A549 (cell line): ENCODE measurements around the gene LRRC4B. TPM values are rescaled to one million over a fixed set of nuclear protein-coding genes. Genes with fewer than 3 reads are reported as not detected.

Experiments used
- ATAC-seq, 2 experiments: fragments of 200-7000 bp in 1 of 2; fragments of >200 bp in 1 of 2; cut with Nextera tagmentation in 1 of 2; cut with Tn5 transposase in 1 of 2; 3 replicates each; pipeline versions ENCODE4 v1.8.0 to v1.9.1; 2018 to 2020; ENCODE audit warnings: mild to moderate bottlenecking in 1 of 2, moderate library complexity in 1 of 2
- CTCF ChIA-PET: fragments of 300-600 bp; sonication (Branson Sonifier 250); formaldehyde crosslinking; extraction: SDS; loops from one replicate; lab custom pipeline; 2021; ENCODE audit warnings: antibody characterized with exemption, inconsistent platforms; lab: Yijun Ruan, JAX
- POLR2A ChIA-PET: fragments of 350-600 bp; formaldehyde crosslinking; extraction: SDS; loops from one replicate; lab custom pipeline; 2021; ENCODE audit warnings: antibody characterized with exemption, inconsistent platforms; lab: Yijun Ruan, JAX
- DNase-seq, 2 experiments: peaks; one replicate each; pipeline versions ENCODE4 v3.0.0 to v3.0.0-alpha.2; 2011 to 2016; ENCODE audit warnings: low read depth in 1 of 2, low spot score in 1 of 2
- FAIRE-seq: peaks from 2 replicates; lab custom pipeline; 2011; peaks lifted over from hg19 to GRCh38; lab: Jason Lieb, UNC
- H3K27ac ChIP-seq, 2 experiments: fragments of >200 bp; sonication (Bioruptor Twin); formaldehyde crosslinking; 3 replicates each; pipeline ENCODE4 v1.5.1; 2016 to 2017
- H3K4me1 ChIP-seq: fragments of >200 bp; sonication (Bioruptor Twin); formaldehyde crosslinking; 3 replicates; pipeline ENCODE4 v1.6.1; 2016
- H3K4me2 ChIP-seq: fragments of >200 bp; sonication (Bioruptor Twin); formaldehyde crosslinking; 3 replicates; pipeline ENCODE4 v1.6.1; 2016
- H3K4me3 ChIP-seq: fragments of >200 bp; sonication (Bioruptor Twin); formaldehyde crosslinking; 3 replicates; pipeline ENCODE4 v1.5.1; 2016
- H3K9me3 ChIP-seq: fragments of >200 bp; sonication (Bioruptor Twin); formaldehyde crosslinking; 3 replicates; pipeline ENCODE4 v1.6.1; 2016
- BHLHE40 ChIP-seq: IDR thresholded peaks from 2 replicates; pipeline ENCODE4 v1.6.1; 2012; ENCODE audit warnings: low read depth, low read length, inconsistent platforms
- CHD4 ChIP-seq: fragments of 200-600 bp; sonication (generic); IDR thresholded peaks from 2 replicates; pipeline ENCODE4 v1.6.1; 2016; ENCODE audit warnings: antibody characterized with exemption, mild to moderate bottlenecking, borderline replicate concordance
- EHMT2 ChIP-seq: fragments of 200-600 bp; sonication (generic); IDR thresholded peaks from 2 replicates; pipeline ENCODE4 v1.6.1; 2016; ENCODE audit warnings: antibody characterized with exemption, low read depth, mild to moderate bottlenecking, moderate library complexity
- ELK1 ChIP-seq: fragments of 150-350 bp; IDR thresholded peaks from 2 replicates; pipeline ENCODE4 v1.6.1; 2014; ENCODE audit warnings: low read depth, mild to moderate bottlenecking, low read length
- ESRRA ChIP-seq: fragments of 150-350 bp; IDR thresholded peaks from 2 replicates; pipeline ENCODE4 v1.6.1; 2014; ENCODE audit warnings: mild to moderate bottlenecking, low read length, borderline replicate concordance
- FOXS1 ChIP-seq: fragments of 250-450 bp; sonication (Bioruptor Pico); IDR thresholded peaks from 2 replicates; pipeline ENCODE4 v1.5.0; 2020; ENCODE audit warnings: mild to moderate bottlenecking, moderate library complexity
- HOXA7 ChIP-seq: fragments of 250-450 bp; sonication (Bioruptor Pico); IDR thresholded peaks from 2 replicates; pipeline ENCODE4 v1.5.0; 2020; ENCODE audit warnings: mild to moderate bottlenecking, moderate library complexity
- HOXB13 ChIP-seq: fragments of 250-450 bp; sonication (Bioruptor Pico); IDR thresholded peaks from 2 replicates; pipeline ENCODE4 v1.5.0; 2020; ENCODE audit warnings: low read depth, mild to moderate bottlenecking, moderate library complexity
- JUN ChIP-seq, 2 experiments: fragments of >200 bp; sonication (Bioruptor Twin); formaldehyde crosslinking; IDR thresholded peaks; 2 replicates in 1 of 2; 3 replicates in 1 of 2; pipeline ENCODE4 v1.6.1; 2016 to 2017
- KDM1A ChIP-seq: fragments of 200-600 bp; sonication (generic); IDR thresholded peaks from 2 replicates; pipeline ENCODE4 v1.6.1; 2016; ENCODE audit warnings: low read depth, mild to moderate bottlenecking
- MYC ChIP-seq: IDR thresholded peaks from 2 replicates; pipeline ENCODE4 v1.6.1; 2012; ENCODE audit warnings: mild to moderate bottlenecking, inconsistent platforms, low read length, improper control_type of control experiment, borderline replicate concordance
- NR3C1 ChIP-seq: fragments of >200 bp; sonication (Bioruptor Twin); formaldehyde crosslinking; IDR thresholded peaks from 3 replicates; pipeline ENCODE4 v1.6.1; 2017
- PHF8 ChIP-seq: fragments of 200-600 bp; sonication (generic); IDR thresholded peaks from 2 replicates; pipeline ENCODE4 v1.6.1; 2016; ENCODE audit warnings: low read depth, mild to moderate bottlenecking, antibody characterized with exemption, moderate library complexity, borderline replicate concordance
- POLR2AphosphoS2 ChIP-seq: conservative IDR thresholded peaks from 2 replicates; pipeline ENCODE4 v1.6.1; 2012; ENCODE audit warnings: low read length, improper control_type of control experiment, inconsistent platforms
- RFX5 ChIP-seq: fragments of 450-650 bp; IDR thresholded peaks from 2 replicates; pipeline ENCODE4 v1.7.1; 2014; ENCODE audit warnings: antibody characterized with exemption, mild to moderate bottlenecking, moderate library complexity
- RNF2 ChIP-seq: fragments of 200-600 bp; sonication (generic); IDR thresholded peaks from 2 replicates; pipeline ENCODE4 v1.6.1; 2016; ENCODE audit warnings: low read depth, mild to moderate bottlenecking, antibody characterized with exemption, moderate library complexity, borderline replicate concordance
- ZNF302 ChIP-seq: fragments of 250-450 bp; sonication (Bioruptor Pico); IDR thresholded peaks from 2 replicates; pipeline ENCODE4 v1.9.0; 2021; ENCODE audit warnings: inconsistent platforms, mild to moderate bottlenecking, moderate library complexity
- ZSCAN20 ChIP-seq: fragments of 250-450 bp; sonication (Bioruptor Pico); IDR thresholded peaks from 2 replicates; pipeline ENCODE4 v1.8.0; 2022; ENCODE audit warnings: mild to moderate bottlenecking, moderate library complexity
- WGBS: methylation state at CpG from one replicate; pipeline ENCODE4 v1.1.6; 2017; ENCODE audit errors: missing lambda C conversion rate; 5-methylcytosine and 5-hydroxymethylcytosine counted together
- polyA plus RNA-seq, 4 experiments: library from polyadenylated mRNA; depleted of rRNA in 3 of 4; stranded (reverse); fragments of >200 nt; fragmentation: RNase III in 1 of 4; extraction: RNeasy Plus Mini Kit Qiagen cat#74134 plus additional on column Dnase treatment in 1 of 4; gene quantifications; 2 replicates in 3 of 4; 3 replicates in 1 of 4; pipeline ENCODE4 v1.2.3, GENCODE V29; 2011 to 2017
- TF ChIP-seq, protein P1 (sequence below): fragments of 200-600 bp; sonication (generic); IDR thresholded peaks from 2 replicates; pipeline ENCODE4 v1.6.1; 2016; ENCODE audit warnings: antibody characterized with exemption, mild to moderate bottlenecking, moderate library complexity
- TF ChIP-seq, protein P2 (sequence below): fragments of 450-650 bp; IDR thresholded peaks from 2 replicates; pipeline ENCODE4 v1.6.1; 2014; ENCODE audit warnings: antibody characterized with exemption

Gene LRRC4B
- polyA plus RNA-seq, 2 of the 4 experiments (the other 2 are of a cell fraction), result 0.54 to 0.97 TPM

DNA sequence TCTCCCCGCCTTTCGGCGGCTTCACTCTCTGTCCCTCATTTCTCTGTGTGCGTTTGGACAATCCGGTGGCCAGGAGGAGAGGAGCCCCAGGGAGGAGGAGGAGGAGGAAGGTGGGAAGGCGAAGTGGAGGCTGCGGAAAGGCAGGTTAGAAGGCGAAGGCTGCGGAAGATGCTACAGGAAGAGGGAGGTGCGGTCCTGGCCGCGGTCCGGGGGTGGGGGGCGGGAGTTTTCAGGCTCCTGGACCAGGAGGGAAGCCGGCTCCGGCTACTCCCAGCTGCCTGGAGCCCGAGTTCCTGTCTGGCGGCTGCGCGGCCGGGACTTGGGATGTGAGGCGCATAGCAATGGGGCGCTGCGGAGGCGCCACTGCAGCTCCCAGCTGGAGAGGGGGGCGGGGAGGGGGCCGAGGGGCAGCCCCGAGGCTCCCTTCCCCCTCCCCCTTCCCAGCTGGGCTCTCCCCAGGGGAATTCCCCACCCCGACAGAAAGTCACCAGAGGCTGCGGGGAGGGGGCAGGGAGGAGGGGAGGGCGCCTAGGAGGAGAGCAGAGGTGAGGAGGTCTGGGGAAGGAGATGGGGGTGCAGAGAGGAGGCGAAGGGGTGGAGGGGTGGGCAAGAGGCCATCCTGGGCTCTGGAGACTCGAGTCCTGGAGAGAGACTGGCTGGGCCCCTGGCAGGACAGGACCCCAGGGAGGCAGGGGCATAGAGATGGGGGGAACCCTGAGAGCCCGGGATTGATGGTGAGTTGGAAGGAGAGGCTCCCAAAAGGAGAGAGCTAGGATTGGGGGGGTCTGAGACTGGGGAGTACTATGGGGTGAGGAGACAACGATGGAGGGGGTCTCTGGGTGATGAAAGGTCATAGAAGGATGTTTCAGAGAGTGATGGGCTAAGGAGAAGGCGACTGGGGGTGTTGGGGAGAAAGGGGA, 2.0 kb downstream of the LRRC4B start:
- H3K4me1 ChIP-seq, result peaks cover 19% of the 10 kb centered on the region
- H3K4me2 ChIP-seq, result peak overlapping the region; percentile 31
- H3K27ac ChIP-seq, result no peak overlapping the region
- peak overlapping the region; percentile 55; the same call in 2 of the 3 replicates for H3K4me3 ChIP-seq
- POLR2A ChIA-PET, result no interaction called here
- no peaks in the 10 kb centered on the region for H3K9me3 ChIP-seq
- FAIRE-seq, result no peak
- WGBS, result 10% methylated on average over 24 of the region's 36 CpGs
- TF ChIP-seq HOXB13 (CRISPR knock-in tag), result no peak
- no peak for TF ChIP-seq RNF2
- no peak for TF ChIP-seq JUN (IDR thresholded peaks at IDR 0.05)
- TF ChIP-seq ELK1, result no peak
- TF ChIP-seq RFX5, result no peak
- TF ChIP-seq, protein P1, sequence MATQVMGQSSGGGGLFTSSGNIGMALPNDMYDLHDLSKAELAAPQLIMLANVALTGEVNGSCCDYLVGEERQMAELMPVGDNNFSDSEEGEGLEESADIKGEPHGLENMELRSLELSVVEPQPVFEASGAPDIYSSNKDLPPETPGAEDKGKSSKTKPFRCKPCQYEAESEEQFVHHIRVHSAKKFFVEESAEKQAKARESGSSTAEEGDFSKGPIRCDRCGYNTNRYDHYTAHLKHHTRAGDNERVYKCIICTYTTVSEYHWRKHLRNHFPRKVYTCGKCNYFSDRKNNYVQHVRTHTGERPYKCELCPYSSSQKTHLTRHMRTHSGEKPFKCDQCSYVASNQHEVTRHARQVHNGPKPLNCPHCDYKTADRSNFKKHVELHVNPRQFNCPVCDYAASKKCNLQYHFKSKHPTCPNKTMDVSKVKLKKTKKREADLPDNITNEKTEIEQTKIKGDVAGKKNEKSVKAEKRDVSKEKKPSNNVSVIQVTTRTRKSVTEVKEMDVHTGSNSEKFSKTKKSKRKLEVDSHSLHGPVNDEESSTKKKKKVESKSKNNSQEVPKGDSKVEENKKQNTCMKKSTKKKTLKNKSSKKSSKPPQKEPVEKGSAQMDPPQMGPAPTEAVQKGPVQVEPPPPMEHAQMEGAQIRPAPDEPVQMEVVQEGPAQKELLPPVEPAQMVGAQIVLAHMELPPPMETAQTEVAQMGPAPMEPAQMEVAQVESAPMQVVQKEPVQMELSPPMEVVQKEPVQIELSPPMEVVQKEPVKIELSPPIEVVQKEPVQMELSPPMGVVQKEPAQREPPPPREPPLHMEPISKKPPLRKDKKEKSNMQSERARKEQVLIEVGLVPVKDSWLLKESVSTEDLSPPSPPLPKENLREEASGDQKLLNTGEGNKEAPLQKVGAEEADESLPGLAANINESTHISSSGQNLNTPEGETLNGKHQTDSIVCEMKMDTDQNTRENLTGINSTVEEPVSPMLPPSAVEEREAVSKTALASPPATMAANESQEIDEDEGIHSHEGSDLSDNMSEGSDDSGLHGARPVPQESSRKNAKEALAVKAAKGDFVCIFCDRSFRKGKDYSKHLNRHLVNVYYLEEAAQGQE, result no peak
- no peak for TF ChIP-seq NR3C1
- no peak for TF ChIP-seq ZNF302
- TF ChIP-seq CHD4, result no peak
- no peak for TF ChIP-seq KDM1A
- TF ChIP-seq POLR2AphosphoS2, result no peak
- TF ChIP-seq, protein P2, sequence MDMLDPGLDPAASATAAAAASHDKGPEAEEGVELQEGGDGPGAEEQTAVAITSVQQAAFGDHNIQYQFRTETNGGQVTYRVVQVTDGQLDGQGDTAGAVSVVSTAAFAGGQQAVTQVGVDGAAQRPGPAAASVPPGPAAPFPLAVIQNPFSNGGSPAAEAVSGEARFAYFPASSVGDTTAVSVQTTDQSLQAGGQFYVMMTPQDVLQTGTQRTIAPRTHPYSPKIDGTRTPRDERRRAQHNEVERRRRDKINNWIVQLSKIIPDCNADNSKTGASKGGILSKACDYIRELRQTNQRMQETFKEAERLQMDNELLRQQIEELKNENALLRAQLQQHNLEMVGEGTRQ, result no peak
- no peak for TF ChIP-seq EHMT2
- no peak for TF ChIP-seq BHLHE40
- TF ChIP-seq HOXA7 (CRISPR knock-in tag), result no peak
- TF ChIP-seq FOXS1 (CRISPR knock-in tag), result no peak
- no peak for TF ChIP-seq ESRRA
- no peak for TF ChIP-seq ZSCAN20
- no peak for TF ChIP-seq PHF8
- no peak for TF ChIP-seq MYC
- TF ChIP-seq, all 56 proteins: peak for 0
- CTCF ChIA-PET, result interaction anchor here (1.5 to 1.7 kb wide), 2 partner anchors 10 to 28 kb away, joined by 4 to 23 read pairs; no protein-coding TSS in a partner anchor
- no peak for DNase-seq
- ATAC-seq, result peak; percentile 17 to 31; a peak in 3 of 6 replicates
